ENCODE results near the gene ALKAL2.

Gene ALKAL2

GRCh38 chr2:246489-247144 is 41.3 kb downstream of the ALKAL2 start:
- DNase-seq (ENCODE audit: low read depth in 2 of 2): no peak

DNA sequence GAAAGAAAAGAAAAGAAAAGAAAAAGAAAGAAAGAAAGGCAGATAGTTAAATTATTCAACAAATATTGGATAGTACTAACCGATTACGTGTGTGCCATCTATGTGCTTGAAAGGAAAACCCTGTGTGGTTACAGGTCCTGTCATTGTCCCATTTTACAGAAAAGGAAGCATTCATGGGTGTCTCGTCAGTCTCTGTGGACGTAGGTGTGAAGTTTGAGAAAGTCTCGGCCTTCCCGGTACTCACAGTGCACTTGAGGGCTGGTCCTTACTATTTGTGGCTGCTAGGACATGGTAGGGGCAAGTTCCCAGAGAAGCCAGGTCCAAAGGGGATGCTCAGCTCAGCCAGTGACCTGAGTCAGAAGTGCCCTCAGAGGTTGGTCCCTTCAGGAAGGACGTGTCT is 43.3 kb downstream of the ALKAL2 start:
- no peak for DNase-seq (ENCODE audit: low read depth in 2 of 2)

- no peak for DNase-seq (ENCODE audit: low read depth in 2 of 2)
These were observed 49.0 kb downstream of the ALKAL2 start for GRCh38 chr2:238869-239268.

- DNase-seq (ENCODE audit: low read depth in 2 of 2): no peak
These were observed 49.5 kb downstream of the ALKAL2 start for GRCh38 chr2:238431-238830.

- peak in 1 of 2 donors; percentile 1 for DNase-seq (ENCODE audit: low read depth in 2 of 2)
These were observed 50.0 kb downstream of the ALKAL2 start for GRCh38 chr2:237878-238277.

GRCh38 chr2:236993-237539 is 50.8 kb downstream of the ALKAL2 start:
- DNase-seq (ENCODE audit: low read depth in 2 of 2): no peak

DNA sequence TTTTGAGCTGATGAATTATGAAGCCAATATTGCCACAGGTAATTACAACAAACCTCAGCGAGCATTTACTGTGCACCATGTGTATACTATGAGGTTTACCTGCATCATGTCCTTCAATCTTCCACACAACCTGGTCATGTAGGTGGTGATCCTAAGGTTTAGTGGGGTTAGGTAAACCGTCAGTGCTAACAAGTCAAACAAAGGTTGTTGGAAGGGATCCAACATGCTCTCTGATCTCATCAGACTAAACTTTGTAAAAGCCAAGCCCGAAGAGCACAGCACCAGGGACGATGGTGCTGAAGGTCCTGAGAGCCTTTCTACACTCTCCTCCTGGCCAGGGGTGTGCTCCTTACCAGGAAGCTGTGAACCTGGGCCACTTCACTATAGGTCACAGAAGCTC is 53.5 kb downstream of the ALKAL2 start:
- DNase-seq (ENCODE audit: low read depth in 2 of 2): no peak

GRCh38 chr2:233030-233429 is 54.9 kb downstream of the ALKAL2 start:
- DNase-seq (ENCODE audit: low read depth in 2 of 2): no peak

- no peak for DNase-seq (ENCODE audit: low read depth in 2 of 2)
These were observed 56.2 kb downstream of the ALKAL2 start for GRCh38 chr2:231521-232185.

All from stimulated activated CD8-positive, alpha-beta memory T cell treated with anti-CD3 and anti-CD28 coated beads, Interleukin-7, amount 100 ng/mL, for 1 hour (primary cell).